WERI-Rb-1 (cell line): ENCODE measurements around the gene ABAT.

Experiments
- DNase-seq: peaks from one replicate; pipeline ENCODE4 v3.0.0-alpha.2; 2020
- H3K27ac ChIP-seq: fragments of 250-450 bp; sonication (Bioruptor Pico); 2 replicates; pipeline ENCODE4 v1.5.1; 2020; ENCODE audit warnings: mild to moderate bottlenecking, moderate library complexity
- H3K27me3 ChIP-seq: fragments of 250-450 bp; sonication (Bioruptor Pico); 2 replicates; pipeline ENCODE4 v1.5.1; 2021; ENCODE audit warnings: mild to moderate bottlenecking, low read depth, moderate library complexity; ENCODE audit not compliant: insufficient read depth, severe bottlenecking
- H3K36me3 ChIP-seq: fragments of 250-450 bp; sonication (Bioruptor Pico); 2 replicates; pipeline ENCODE4 v1.5.1; 2020; ENCODE audit warnings: mild to moderate bottlenecking, moderate library complexity
- H3K4me3 ChIP-seq: 2 replicates; pipeline ENCODE4 v1.5.1; 2011; ENCODE audit warnings: low read depth, mild to moderate bottlenecking, control low read depth, low read length
- H3K9me3 ChIP-seq: fragments of 250-450 bp; sonication (Bioruptor Pico); 2 replicates; pipeline ENCODE4 v1.5.1; 2021; ENCODE audit warnings: mild to moderate bottlenecking, moderate library complexity; ENCODE audit not compliant: severe bottlenecking
- TF ChIP-seq, protein P1 (sequence below): IDR thresholded peaks from 2 replicates; pipeline ENCODE4 v1.5.1; 2011; ENCODE audit warnings: low read depth, mild to moderate bottlenecking, control low read depth, inconsistent platforms, low read length

The ABAT gene

DNA sequence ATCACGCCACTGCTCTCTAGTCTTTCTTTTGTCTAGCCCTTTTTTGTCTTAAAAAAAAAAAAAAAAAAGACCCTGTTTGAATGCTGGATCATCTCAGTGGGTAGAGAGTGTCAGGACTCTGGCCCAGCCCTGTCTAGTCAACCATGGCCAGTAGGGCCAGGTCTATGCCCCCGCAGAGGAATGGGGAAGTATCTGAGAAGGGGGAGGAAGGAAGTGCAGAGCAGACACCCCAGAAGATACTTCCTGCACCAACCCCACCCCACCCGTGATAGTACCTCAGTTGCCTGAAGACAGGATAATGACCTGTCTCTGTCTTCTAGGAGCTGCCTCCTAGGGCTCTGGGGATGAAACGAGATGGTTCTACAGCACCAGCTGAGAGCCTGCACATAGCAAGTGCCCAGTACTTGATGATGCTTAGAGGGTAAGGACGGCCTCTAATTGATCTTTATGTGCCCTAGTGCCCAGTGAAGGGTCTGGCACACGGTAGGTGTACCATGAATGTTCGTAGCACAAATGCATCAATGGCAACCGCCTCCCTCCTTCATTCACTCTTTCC, 55.4 kb downstream of the ABAT start:
- TF ChIP-seq, protein P1, sequence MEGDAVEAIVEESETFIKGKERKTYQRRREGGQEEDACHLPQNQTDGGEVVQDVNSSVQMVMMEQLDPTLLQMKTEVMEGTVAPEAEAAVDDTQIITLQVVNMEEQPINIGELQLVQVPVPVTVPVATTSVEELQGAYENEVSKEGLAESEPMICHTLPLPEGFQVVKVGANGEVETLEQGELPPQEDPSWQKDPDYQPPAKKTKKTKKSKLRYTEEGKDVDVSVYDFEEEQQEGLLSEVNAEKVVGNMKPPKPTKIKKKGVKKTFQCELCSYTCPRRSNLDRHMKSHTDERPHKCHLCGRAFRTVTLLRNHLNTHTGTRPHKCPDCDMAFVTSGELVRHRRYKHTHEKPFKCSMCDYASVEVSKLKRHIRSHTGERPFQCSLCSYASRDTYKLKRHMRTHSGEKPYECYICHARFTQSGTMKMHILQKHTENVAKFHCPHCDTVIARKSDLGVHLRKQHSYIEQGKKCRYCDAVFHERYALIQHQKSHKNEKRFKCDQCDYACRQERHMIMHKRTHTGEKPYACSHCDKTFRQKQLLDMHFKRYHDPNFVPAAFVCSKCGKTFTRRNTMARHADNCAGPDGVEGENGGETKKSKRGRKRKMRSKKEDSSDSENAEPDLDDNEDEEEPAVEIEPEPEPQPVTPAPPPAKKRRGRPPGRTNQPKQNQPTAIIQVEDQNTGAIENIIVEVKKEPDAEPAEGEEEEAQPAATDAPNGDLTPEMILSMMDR, result no peak
- Histone ChIP-seq H3K9me3 (peaks cover 5% of the 10 kb centered on the region), H3K27ac (no peak overlapping the region), H3K4me3 (no peak overlapping the region), H3K27me3 (peaks cover 3% of the 10 kb centered on the region), H3K36me3 (no peaks in the 10 kb centered on the region)
- no peak for DNase-seq

DNA sequence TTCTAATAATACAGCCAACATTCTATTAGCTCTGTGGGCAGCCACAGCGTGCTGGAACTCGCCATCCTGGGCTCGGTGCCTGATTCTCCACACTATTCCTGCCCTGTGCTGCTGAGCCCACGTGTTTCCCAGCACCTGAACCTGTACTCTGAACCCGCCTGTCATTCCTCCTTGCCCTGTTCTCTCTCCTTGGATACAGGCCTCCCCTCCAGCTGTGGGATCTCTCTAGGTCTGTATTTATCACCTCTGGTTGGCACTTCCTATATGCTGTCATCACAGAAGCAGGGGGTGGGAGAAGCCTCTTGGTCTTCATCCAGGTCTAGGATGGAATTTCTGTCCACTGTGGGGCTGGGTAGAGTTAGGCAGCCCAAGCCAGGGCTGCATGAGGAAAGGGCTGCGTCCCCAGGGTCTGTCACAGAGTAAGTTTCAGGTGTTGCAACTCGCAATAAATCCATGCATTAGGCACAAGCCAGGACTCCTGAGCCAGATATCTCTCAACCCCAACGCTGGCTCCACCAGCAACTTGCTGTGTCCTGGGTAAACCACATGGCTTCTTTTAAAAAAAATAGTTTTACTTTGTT, 56.0 kb downstream of the ABAT start:
- H3K27ac ChIP-seq, result no peak overlapping the region
- DNase-seq, result no peak
- H3K4me3 ChIP-seq, result no peak overlapping the region
- H3K36me3 ChIP-seq, result no peaks in the 10 kb centered on the region
- peaks cover 5% of the 10 kb centered on the region for H3K9me3 ChIP-seq
- peaks cover 3% of the 10 kb centered on the region for H3K27me3 ChIP-seq
- TF ChIP-seq, protein P1, result no peak

DNA sequence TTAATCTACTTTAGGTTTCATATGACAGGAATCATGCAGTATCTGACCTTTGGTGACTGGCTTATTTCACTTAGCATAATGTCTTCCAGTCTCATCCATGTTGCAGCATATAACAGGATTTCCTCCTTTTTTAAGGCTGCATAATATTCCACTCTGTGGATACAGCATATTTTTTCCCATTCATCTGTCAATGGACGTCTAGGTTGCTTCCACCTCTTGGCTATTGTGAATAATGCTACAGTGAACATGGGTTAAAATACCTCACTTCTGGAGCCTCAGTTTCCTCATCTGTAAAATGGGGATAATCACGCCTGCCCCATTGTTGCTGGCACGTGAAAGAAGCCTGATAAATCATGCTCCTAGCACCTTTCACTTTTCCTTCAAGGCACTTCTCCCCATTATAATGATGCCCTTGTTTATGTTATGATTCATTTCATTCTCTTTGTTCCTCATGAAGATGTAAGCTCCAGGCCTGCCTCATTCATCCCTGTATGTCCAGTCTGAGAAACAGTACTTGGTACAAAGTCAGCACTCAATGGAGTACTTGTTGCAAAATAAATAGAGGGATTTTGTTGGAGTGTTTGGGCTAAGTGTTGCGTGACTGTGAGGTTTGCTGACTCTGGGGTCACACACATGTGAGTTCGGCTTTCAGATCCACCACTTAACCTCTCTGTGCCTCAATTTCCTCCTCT, 59.6 kb downstream of the ABAT start:
- TF ChIP-seq, protein P1, result no peak

GRCh38 chr16:8735574-8735973, 61.2 kb downstream of the ABAT start:
- H3K27ac ChIP-seq, result no peak overlapping the region
- peaks cover 8% of the 10 kb centered on the region for H3K9me3 ChIP-seq
- TF ChIP-seq, protein P1, result no peak
- H3K27me3 ChIP-seq, result no peaks in the 10 kb centered on the region
- H3K36me3 ChIP-seq, result no peaks in the 10 kb centered on the region
- H3K4me3 ChIP-seq, result no peak overlapping the region
- no peak for DNase-seq

More for the DNA sequence above, 59.6 kb downstream of the ABAT start:
- peaks cover 8% of the 10 kb centered on the region for H3K9me3 ChIP-seq
- H3K36me3 ChIP-seq, result no peaks in the 10 kb centered on the region
- H3K27me3 ChIP-seq, result no peaks in the 10 kb centered on the region
- DNase-seq, result no peak
- no peak overlapping the region for H3K27ac ChIP-seq
- no peak overlapping the region for H3K4me3 ChIP-seq

DNA sequence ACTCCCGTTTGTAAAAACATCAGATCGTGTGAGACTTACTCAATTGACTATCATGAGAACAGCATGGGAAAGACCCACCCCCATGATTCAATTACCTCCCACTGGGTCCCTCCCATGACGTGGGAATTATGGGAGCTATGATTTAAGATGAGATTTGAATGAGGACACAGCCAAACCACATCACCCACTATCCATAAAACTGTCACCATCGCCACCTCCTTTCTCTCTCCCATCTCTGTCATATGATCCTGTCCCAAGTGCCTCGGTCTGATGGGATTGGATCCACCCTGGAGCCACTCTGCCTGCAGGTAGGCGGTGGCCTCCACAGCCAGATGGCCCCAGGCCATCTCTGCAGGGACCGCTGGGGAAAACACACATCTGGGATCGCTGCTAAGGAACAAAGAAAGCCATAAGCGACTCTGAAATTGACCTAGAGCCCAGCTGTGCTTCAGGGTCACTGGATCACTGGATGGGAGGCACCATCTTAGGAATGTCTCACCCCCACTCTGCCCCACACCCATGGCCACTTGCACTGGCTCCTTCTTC, 61.8 kb downstream of the ABAT start:
- Histone ChIP-seq H3K27ac (no peak overlapping the region), H3K27me3 (no peaks in the 10 kb centered on the region), H3K9me3 (peaks cover 8% of the 10 kb centered on the region), H3K4me3 (no peak overlapping the region), H3K36me3 (no peaks in the 10 kb centered on the region)
- TF ChIP-seq, protein P1, result no peak
- no peak for DNase-seq
